K562 (cell line): ENCODE measurements around the gene VPS13D. TPM values are rescaled to one million over a fixed set of nuclear protein-coding genes. Genes with fewer than 3 reads are reported as not detected.

ENCODE experiments used
- KLF1 ChIP-seq: fragments of 450-650 bp; IDR thresholded peaks from 2 replicates; pipeline ENCODE4 v1.6.1; 2016; ENCODE audit warnings: missing genetic modification characterization, missing compliant biosample characterization
- KLF13 ChIP-seq: fragments of 450-650 bp; IDR thresholded peaks from 2 replicates; pipeline ENCODE4 v1.6.1; 2016; ENCODE audit warnings: missing genetic modification characterization, low read depth, mild to moderate bottlenecking, missing compliant biosample characterization, moderate library complexity, borderline replicate concordance
- ZEB2 ChIP-seq: fragments of 450-650 bp; IDR thresholded peaks from 2 replicates; pipeline ENCODE4 v1.6.1; 2016
- ZNF444 ChIP-seq: fragments of 250-450 bp; sonication (Bioruptor Pico); IDR thresholded peaks from 2 replicates; pipeline ENCODE4 v1.4.0; 2020; ENCODE audit warnings: mild to moderate bottlenecking, moderate library complexity
- ZNF561 ChIP-seq: fragments of 450-650 bp; formaldehyde crosslinking; conservative IDR thresholded peaks from 2 replicates; pipeline ENCODE4 v1.4.0; 2020; ENCODE audit warnings: mild to moderate bottlenecking, moderate library complexity
- ZNF583 ChIP-seq: fragments of 250-450 bp; sonication (Bioruptor Pico); IDR thresholded peaks from 2 replicates; pipeline ENCODE4 v1.4.0; 2020
- ZZZ3 ChIP-seq: fragments of 450-650 bp; IDR thresholded peaks from 2 replicates; pipeline ENCODE4 v1.6.1; 2016; ENCODE audit warnings: antibody characterized with exemption, mild to moderate bottlenecking, moderate library complexity
- polyA plus RNA-seq, 8 experiments: library from polyadenylated mRNA; depleted of rRNA in 4 of 8; stranded (reverse) in 5 of 8; unstranded in 3 of 8; fragments of >200 nt; fragmentation: Nextera tagmentation in 2 of 8; fragmentation: Illumina TruSeq in 1 of 8; extraction: Ambion mirVana in 2 of 8; extraction: Trizol in 1 of 8; gene quantifications; 2 replicates each; pipeline versions ENCODE4 v1.2.1 to v1.2.3, GENCODE V29; 2011 to 2014; ENCODE audit warnings: inconsistent platforms in 1 of 8, missing spikeins in 1 of 8
- total RNA-seq, 7 experiments: library from RNA; depleted of rRNA in 6 of 7; stranded (reverse); fragments of >200 nt in 6 of 7; fragmentation: Illumina TruSeq in 2 of 7; extraction: Trizol in 2 of 7; gene quantifications; 2 replicates each; pipeline versions ENCODE4 v1.2.1 to v1.2.3, GENCODE V29; 2011 to 2021; ENCODE audit warnings: low replicate concordance in 1 of 7
- TF ChIP-seq, protein P1 (sequence below): fragments of 450-650 bp; IDR thresholded peaks from 2 replicates; pipeline ENCODE4 v1.6.1; 2018; ENCODE audit warnings: mild to moderate bottlenecking, low read depth; ENCODE audit not compliant: partially characterized antibody
- TF ChIP-seq, protein P2 (sequence below), 2 experiments: fragments of 450-650 bp; IDR thresholded peaks; 2 replicates each; pipeline ENCODE4 v1.6.1; 2016
- TF ChIP-seq, protein P3 (sequence below): sonication (generic); formaldehyde crosslinking; IDR thresholded peaks from 2 replicates; pipeline ENCODE4 v1.8.0; 2022; ENCODE audit warnings: mild to moderate bottlenecking, missing genetic modification reagents
- TF ChIP-seq, protein P4 (sequence below): fragments of 250-450 bp; sonication (Bioruptor Pico); IDR thresholded peaks from 2 replicates; pipeline ENCODE4 v1.6.1; 2021; ENCODE audit warnings: mild to moderate bottlenecking
- TF ChIP-seq, protein P5 (sequence below), 2 experiments: fragments of 450-650 bp; IDR thresholded peaks; 2 replicates each; pipeline ENCODE4 v1.6.1; 2016; ENCODE audit warnings: mild to moderate bottlenecking in 2 of 2, borderline replicate concordance in 1 of 2, low read depth in 1 of 2, moderate library complexity in 1 of 2
- TF ChIP-seq, protein P6 (sequence below): fragments of 450-650 bp; formaldehyde crosslinking; IDR thresholded peaks from 2 replicates; pipeline ENCODE4 v1.4.0; 2020; ENCODE audit warnings: mild to moderate bottlenecking

Gene VPS13D
- total and polyA plus RNA-seq, 9 of the 15 experiments (the other 6 are each of a cell fraction or from before 2014, with no cell fraction given) = 6.1 to 51.5 (median 38.5) TPM

DNA sequence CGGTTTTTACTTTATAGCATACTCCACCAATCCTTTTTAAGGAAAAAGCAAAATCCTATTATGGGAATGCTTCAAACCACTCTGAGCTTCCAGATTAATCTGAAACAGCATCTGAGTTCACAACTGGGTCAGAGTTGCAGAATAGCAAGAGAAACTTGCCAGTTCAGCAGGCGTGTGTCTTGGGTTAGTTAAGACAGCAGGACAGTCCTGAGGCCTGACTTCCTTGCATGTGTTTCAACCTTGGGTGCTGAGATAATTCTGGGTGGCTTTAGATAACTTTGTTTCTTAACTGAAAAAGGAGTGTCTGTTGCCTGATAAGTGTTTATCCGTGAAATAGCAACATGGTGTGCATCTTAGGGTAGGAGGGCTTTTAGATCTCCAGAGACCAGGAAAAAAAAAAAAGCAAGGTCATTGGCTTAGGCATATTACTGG, 218.9 kb downstream of the VPS13D start (continued):
- TF ChIP-seq, protein P1, sequence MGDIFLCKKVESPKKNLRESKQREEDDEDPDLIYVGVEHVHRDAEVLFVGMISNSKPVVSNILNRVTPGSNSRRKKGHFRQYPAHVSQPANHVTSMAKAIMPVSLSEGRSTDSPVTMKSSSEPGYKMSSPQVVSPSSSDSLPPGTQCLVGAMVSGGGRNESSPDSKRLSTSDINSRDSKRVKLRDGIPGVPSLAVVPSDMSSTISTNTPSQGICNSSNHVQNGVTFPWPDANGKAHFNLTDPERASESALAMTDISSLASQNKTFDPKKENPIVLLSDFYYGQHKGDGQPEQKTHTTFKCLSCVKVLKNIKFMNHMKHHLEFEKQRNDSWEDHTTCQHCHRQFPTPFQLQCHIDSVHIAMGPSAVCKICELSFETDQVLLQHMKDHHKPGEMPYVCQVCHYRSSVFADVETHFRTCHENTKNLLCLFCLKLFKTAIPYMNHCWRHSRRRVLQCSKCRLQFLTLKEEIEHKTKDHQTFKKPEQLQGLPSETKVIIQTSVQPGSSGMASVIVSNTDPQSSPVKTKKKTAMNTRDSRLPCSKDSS = no peak
- TF ChIP-seq ZNF583 (CRISPR knock-in tag) (peak; percentile 54; the same call in 1 of the 2 replicates), ZNF444 (CRISPR knock-in tag) (peak; percentile 81; the same call in 1 of the 2 replicates), KLF13 (tag) (no peak), ZEB2 (peak; percentile 91), KLF1 (tag) (no peak), ZZZ3 (no peak), ZNF561 (CRISPR knock-in tag) (no peak)
- TF ChIP-seq, protein P2, sequence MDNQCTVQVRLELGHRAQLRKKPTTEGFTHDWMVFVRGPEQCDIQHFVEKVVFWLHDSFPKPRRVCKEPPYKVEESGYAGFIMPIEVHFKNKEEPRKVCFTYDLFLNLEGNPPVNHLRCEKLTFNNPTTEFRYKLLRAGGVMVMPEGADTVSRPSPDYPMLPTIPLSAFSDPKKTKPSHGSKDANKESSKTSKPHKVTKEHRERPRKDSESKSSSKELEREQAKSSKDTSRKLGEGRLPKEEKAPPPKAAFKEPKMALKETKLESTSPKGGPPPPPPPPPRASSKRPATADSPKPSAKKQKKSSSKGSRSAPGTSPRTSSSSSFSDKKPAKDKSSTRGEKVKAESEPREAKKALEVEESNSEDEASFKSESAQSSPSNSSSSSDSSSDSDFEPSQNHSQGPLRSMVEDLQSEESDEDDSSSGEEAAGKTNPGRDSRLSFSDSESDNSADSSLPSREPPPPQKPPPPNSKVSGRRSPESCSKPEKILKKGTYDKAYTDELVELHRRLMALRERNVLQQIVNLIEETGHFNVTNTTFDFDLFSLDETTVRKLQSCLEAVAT (IDR thresholded peaks at IDR 0.05) = peak; percentile 74 to 95
- TF ChIP-seq, protein P3, sequence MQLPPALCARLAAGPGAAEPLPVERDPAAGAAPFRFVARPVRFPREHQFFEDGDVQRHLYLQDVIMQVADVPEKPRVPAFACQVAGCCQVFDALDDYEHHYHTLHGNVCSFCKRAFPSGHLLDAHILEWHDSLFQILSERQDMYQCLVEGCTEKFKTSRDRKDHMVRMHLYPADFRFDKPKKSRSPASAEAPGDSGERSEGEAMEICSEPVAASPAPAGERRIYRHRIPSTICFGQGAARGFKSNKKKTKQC (CRISPR knock-in tag) = no peak
- TF ChIP-seq, protein P4, sequence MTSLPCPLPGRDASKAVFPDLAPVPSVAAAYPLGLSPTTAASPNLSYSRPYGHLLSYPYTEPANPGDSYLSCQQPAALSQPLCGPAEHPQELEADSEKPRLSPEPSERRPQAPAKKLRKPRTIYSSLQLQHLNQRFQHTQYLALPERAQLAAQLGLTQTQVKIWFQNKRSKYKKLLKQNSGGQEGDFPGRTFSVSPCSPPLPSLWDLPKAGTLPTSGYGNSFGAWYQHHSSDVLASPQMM (CRISPR knock-in tag) = no peak
- TF ChIP-seq, protein P5, sequence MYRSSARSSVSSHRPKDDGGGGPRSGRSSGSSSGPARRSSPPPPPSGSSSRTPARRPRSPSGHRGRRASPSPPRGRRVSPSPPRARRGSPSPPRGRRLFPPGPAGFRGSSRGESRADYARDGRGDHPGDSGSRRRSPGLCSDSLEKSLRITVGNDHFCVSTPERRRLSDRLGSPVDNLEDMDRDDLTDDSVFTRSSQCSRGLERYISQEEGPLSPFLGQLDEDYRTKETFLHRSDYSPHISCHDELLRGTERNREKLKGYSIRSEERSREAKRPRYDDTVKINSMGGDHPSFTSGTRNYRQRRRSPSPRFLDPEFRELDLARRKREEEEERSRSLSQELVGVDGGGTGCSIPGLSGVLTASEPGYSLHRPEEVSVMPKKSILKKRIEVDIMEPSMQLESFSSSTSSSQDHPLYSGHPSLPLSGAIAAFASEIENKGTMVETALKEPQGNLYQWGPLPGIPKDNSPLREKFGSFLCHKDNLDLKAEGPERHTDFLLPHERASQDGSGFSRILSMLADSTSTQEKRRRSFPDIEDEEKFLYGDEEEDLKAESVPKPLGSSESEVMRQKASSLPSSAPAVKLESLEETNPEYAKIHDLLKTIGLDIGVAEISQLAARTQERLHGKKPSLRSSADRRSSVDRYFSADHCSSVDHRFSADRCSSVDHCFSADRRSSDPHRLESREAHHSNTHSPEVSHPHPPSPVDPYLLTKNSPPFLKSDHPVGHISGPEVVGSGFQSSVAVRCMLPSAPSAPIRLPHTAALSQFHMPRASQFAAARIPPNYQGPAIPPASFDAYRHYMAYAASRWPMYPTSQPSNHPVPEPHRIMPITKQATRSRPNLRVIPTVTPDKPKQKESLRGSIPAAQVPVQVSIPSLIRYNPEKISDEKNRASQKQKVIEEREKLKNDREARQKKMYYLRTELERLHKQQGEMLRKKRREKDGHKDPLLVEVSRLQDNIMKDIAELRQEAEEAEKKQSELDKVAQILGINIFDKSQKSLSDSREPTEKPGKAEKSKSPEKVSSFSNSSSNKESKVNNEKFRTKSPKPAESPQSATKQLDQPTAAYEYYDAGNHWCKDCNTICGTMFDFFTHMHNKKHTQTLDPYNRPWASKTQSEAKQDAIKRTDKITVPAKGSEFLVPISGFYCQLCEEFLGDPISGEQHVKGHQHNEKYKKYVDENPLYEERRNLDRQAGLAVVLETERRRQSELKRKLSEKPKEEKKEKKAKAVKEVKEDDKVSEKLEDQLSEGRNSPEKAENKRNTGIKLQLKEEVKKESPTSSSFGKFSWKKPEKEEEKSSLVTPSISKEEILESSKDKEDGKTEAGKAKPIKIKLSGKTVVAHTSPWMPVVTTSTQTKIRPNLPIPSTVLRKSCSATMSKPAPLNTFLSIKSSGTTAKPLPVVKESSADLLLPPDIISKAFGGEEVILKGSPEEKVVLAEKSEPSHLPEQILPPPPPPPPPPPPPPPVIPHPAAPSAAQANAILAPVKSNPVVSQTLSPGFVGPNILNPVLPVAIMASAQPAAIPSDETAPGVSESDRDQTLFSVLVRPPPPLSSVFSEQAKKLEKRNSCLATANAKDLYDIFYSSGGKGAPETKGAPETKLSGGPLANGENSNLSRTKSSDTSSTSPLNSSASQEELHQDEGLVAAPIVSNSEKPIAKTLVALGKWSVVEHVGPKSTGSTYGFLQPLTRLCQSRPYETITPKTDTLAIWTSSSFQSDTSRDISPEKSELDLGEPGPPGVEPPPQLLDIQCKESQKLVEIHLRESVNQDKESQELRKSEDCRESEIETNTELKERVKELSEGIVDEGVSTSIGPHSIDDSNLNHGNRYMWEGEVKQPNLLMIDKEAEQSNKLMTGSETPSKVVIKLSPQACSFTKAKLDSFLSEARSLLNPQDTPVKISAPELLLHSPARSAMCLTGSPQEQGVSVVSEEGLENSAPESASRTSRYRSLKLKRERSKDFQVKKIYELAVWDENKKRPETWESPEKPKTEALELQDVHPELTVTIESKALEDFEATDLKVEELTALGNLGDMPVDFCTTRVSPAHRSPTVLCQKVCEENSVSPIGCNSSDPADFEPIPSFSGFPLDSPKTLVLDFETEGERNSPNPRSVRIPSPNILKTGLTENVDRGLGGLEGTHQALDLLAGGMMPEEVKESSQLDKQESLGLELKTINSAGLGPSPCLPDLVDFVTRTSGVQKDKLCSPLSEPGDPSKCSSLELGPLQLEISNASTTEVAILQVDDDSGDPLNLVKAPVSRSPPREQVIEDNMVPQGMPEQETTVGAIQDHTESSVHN (IDR thresholded peaks at IDR 0.05; ENCODE audit: borderline replicate concordance in 1 of 2, low read depth in 1 of 2) = peak in 1 of 2 experiments; percentile 71; a peak in 2 of 4 replicates
- TF ChIP-seq, protein P6, sequence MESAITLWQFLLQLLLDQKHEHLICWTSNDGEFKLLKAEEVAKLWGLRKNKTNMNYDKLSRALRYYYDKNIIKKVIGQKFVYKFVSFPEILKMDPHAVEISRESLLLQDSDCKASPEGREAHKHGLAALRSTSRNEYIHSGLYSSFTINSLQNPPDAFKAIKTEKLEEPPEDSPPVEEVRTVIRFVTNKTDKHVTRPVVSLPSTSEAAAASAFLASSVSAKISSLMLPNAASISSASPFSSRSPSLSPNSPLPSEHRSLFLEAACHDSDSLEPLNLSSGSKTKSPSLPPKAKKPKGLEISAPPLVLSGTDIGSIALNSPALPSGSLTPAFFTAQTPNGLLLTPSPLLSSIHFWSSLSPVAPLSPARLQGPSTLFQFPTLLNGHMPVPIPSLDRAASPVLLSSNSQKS (CRISPR knock-in tag) = no peak
